ENCODE data around the gene HBD. TPM values are rescaled to one million over a fixed set of nuclear protein-coding genes. Genes with fewer than 3 reads are reported as not detected.

The HBD gene
- total RNA-seq, 1 donor from 2014 or later: not detected

- H3K27me3 ChIP-seq: no peaks in the 10 kb centered on the region
- H3K36me3 ChIP-seq: no peaks in the 10 kb centered on the region
- intact Hi-C loops (cut with DNase I): no loop called here
- H3K4me3 ChIP-seq: no peak overlapping the region
- no peak overlapping the region for H3K27ac ChIP-seq
- DNase-seq: no peak
- no peaks in the 10 kb centered on the region for H3K9me3 ChIP-seq
- ATAC-seq: no peak
- H3K4me1 ChIP-seq: no peaks in the 10 kb centered on the region
- TF ChIP-seq CTCF (IDR thresholded peaks at IDR 0.05): no peak
Observed at GRCh38 chr11:5229356-5229755, 4.9 kb downstream of the HBD start.

GRCh38 chr11:5228124-5228523 is 6.2 kb downstream of the HBD start:
- intact Hi-C loops (cut with DNase I): no loop called here
- DNase-seq: no peak
- H3K27ac ChIP-seq: no peak overlapping the region
- no peak for ATAC-seq
- H3K9me3 ChIP-seq: no peaks in the 10 kb centered on the region
- no peaks in the 10 kb centered on the region for H3K4me1 ChIP-seq
- H3K36me3 ChIP-seq: no peaks in the 10 kb centered on the region
- TF ChIP-seq CTCF (IDR thresholded peaks at IDR 0.05): no peak
- H3K27me3 ChIP-seq: no peaks in the 10 kb centered on the region
- H3K4me3 ChIP-seq: no peak overlapping the region

GRCh38 chr11:5227681-5228080 is 6.6 kb downstream of the HBD start:
- TF ChIP-seq CTCF (IDR thresholded peaks at IDR 0.05): no peak
- Histone ChIP-seq H3K27me3 (no peaks in the 10 kb centered on the region), H3K27ac (no peak overlapping the region), H3K9me3 (no peaks in the 10 kb centered on the region), H3K36me3 (no peaks in the 10 kb centered on the region), H3K4me3 (no peak overlapping the region), H3K4me1 (no peaks in the 10 kb centered on the region)
- intact Hi-C loops (cut with DNase I): no loop called here
- DNase-seq (no peak), ATAC-seq (no peak)

- Histone ChIP-seq H3K27ac (no peak within 1 kb of the TSS), H3K4me3 (no peak within 1 kb of the TSS), H3K36me3 (no peaks in the 10 kb centered on the region), H3K4me1 (no peaks in the 10 kb centered on the region), H3K27me3 (no peaks in the 10 kb centered on the region), H3K9me3 (no peaks in the 10 kb centered on the region)
- ATAC-seq (no peak), DNase-seq (no peak)
- no peak for TF ChIP-seq CTCF (IDR thresholded peaks at IDR 0.05)
- intact Hi-C loops (cut with DNase I): no loop called here
Observed at GRCh38 chr11:5226732-5227310, 7.5 kb downstream of the HBD start, which contains the start of gene HBB. Gene HBB, minus strand, starts transcription at chr11:5227071. Its CDS starts 50 bp downstream, at chr11:5227021.

GRCh38 chr11:5225480-5225871 is 8.8 kb downstream of the HBD start:
- ATAC-seq (no peak), DNase-seq (no peak)
- TF ChIP-seq CTCF (IDR thresholded peaks at IDR 0.05): no peak
- no peak overlapping the region for H3K4me3 ChIP-seq
- no peaks in the 10 kb centered on the region for H3K9me3 ChIP-seq
- H3K27ac ChIP-seq: no peak overlapping the region
- no peaks in the 10 kb centered on the region for H3K4me1 ChIP-seq
- intact Hi-C loops (cut with DNase I): no loop called here
- no peaks in the 10 kb centered on the region for H3K27me3 ChIP-seq
- H3K36me3 ChIP-seq: no peaks in the 10 kb centered on the region

Data from upper lobe of right lung (tissue), 1 donor.